Endodermal cell (in vitro differentiated cells): ENCODE measurements around the gene NFKBIE. TPM values are rescaled to one million over a fixed set of nuclear protein-coding genes. Genes with fewer than 3 reads are reported as not detected.
A peak's percentile ranks its signal among the peaks of the same experiment; 100 is the strongest.

Experiments used
- DNase-seq: peaks from one replicate; pipeline ENCODE4 v3.0.0-alpha.2; 2017
- H3K27ac ChIP-seq: 2 replicates; pipeline ENCODE4 v1.5.1; 2013; ENCODE audit warnings: mild to moderate bottlenecking, low read depth, low read length, moderate library complexity
- H3K27me3 ChIP-seq: 2 replicates; pipeline ENCODE4 v1.6.1; 2013; ENCODE audit warnings: mild to moderate bottlenecking, low read length, moderate library complexity; ENCODE audit not compliant: insufficient read depth, control insufficient read depth, poor library complexity, severe bottlenecking
- H3K36me3 ChIP-seq: 2 replicates; pipeline ENCODE4 v1.7.0; 2013; ENCODE audit warnings: mild to moderate bottlenecking, low read length, moderate library complexity; ENCODE audit not compliant: control insufficient read depth, insufficient read depth
- H3K4me1 ChIP-seq: one replicate; pipeline ENCODE4 v1.7.0; 2013; ENCODE audit warnings: low read length; ENCODE audit not compliant: control insufficient read depth, insufficient read depth
- H3K4me3 ChIP-seq: 2 replicates; pipeline ENCODE4 v1.5.1; 2013; ENCODE audit warnings: mild to moderate bottlenecking, low read length, moderate library complexity
- H3K9ac ChIP-seq: 2 replicates; pipeline ENCODE4 v1.6.1; 2013; ENCODE audit warnings: mild to moderate bottlenecking, low read length, moderate library complexity; ENCODE audit not compliant: poor library complexity, severe bottlenecking; ENCODE audit errors: extremely low read depth
- H3K9me3 ChIP-seq: 2 replicates; pipeline ENCODE4 v1.6.1; 2013; ENCODE audit warnings: mild to moderate bottlenecking, low read length, moderate library complexity; ENCODE audit not compliant: control insufficient read depth
- H3K27ac Mint-ChIP-seq: 2 replicates; pipeline ENCODE4 v1.8.0; 2020; ENCODE audit warnings: mixed read lengths
- H3K27me3 Mint-ChIP-seq: 2 replicates; pipeline ENCODE4 v1.8.0; 2021; ENCODE audit warnings: mild to moderate bottlenecking, mixed read lengths; ENCODE audit not compliant: insufficient read depth
- H3K36me3 Mint-ChIP-seq: 2 replicates; pipeline ENCODE4 v1.8.0; 2020; ENCODE audit warnings: low read depth, mixed read lengths
- H3K4me1 Mint-ChIP-seq: 2 replicates; pipeline ENCODE4 v1.8.0; 2020; ENCODE audit warnings: mixed read lengths
- H3K4me3 Mint-ChIP-seq: 2 replicates; pipeline ENCODE4 v1.8.0; 2020; ENCODE audit warnings: mild to moderate bottlenecking, moderate library complexity, mixed read lengths
- H3K9me3 Mint-ChIP-seq: 2 replicates; pipeline ENCODE4 v1.8.0; 2020; ENCODE audit warnings: mild to moderate bottlenecking, mixed read lengths
- CTCF ChIP-seq: fragments of 200-600 bp; sonication (generic); conservative IDR thresholded peaks from 2 replicates; pipeline ENCODE4 v1.5.0; 2021; ENCODE audit warnings: antibody characterized with exemption, mild to moderate bottlenecking
- WGBS, 2 experiments: methylation state at CpG; one replicate each; pipeline versions ENCODE4 v1.1.5 to v1.1.7; 2013; ENCODE audit warnings: missing lambda C conversion rate in 2 of 2, mixed read lengths in 1 of 2; ENCODE audit not compliant: insufficient coverage in 1 of 2, insufficient read length in 1 of 2; 5-methylcytosine and 5-hydroxymethylcytosine counted together
- total RNA-seq, 2 donors: library from RNA; stranded (reverse); fragmentation: NEBNext Ultra II Directional in 1 of 2; extraction: Animal tissue kit (Norgen Biotek cat#: 25700) in 1 of 2; gene quantifications; 2 replicates in 1 of 2; 3 replicates in 1 of 2; pipeline ENCODE4 v1.2.1, GENCODE V29; 2021

Gene NFKBIE
- total RNA-seq, 2 donors from 2014 or later = 8.3 to 11.0 TPM

GRCh38 chr6:44269178-44269920 lies 4.0 kb upstream of the NFKBIE start:
- H3K4me3 ChIP-seq = no peak overlapping the region
- Mint-ChIP-seq H3K9me3 (no peaks in the 10 kb centered on the region), H3K4me1 (peaks cover 9% of the 10 kb centered on the region), H3K27ac (no peak overlapping the region), H3K27me3 (peaks cover 77% of the 10 kb centered on the region), H3K36me3 (no peaks in the 10 kb centered on the region), H3K4me3 (peak overlapping the region; percentile 55)
- H3K27me3 ChIP-seq = peaks cover 55% of the 10 kb centered on the region
- no peaks in the 10 kb centered on the region for H3K9me3 ChIP-seq
- no peak overlapping the region for H3K9ac ChIP-seq
- no peaks in the 10 kb centered on the region for H3K36me3 ChIP-seq
- no peak for TF ChIP-seq CTCF
- H3K27ac ChIP-seq = no peak overlapping the region
- 100% methylated on average over 1 of the region's 1 CpG; no CpG with 5 or more reads in 1 of the 2 experiments for WGBS, 2 experiments
- DNase-seq = no peak
- peaks cover 5% of the 10 kb centered on the region for H3K4me1 ChIP-seq

GRCh38 chr6:44268095-44268628 lies 2.8 kb upstream of the NFKBIE start:
- peaks cover 20% of the 10 kb centered on the region for H3K4me1 Mint-ChIP-seq
- no peaks in the 10 kb centered on the region for H3K36me3 Mint-ChIP-seq
- DNase-seq = peak; percentile 94
- 0 to 12% methylated on average over 1 to 5 of the region's 5 CpGs for WGBS, 2 experiments
- H3K27me3 Mint-ChIP-seq = peaks cover 74% of the 10 kb centered on the region
- peak; percentile 96 for TF ChIP-seq CTCF
- no peaks in the 10 kb centered on the region for H3K9me3 ChIP-seq
- no peaks in the 10 kb centered on the region for H3K9me3 Mint-ChIP-seq
- peaks cover 43% of the 10 kb centered on the region for H3K27me3 ChIP-seq
- H3K4me3 Mint-ChIP-seq = no peak overlapping the region
- H3K36me3 ChIP-seq = no peaks in the 10 kb centered on the region
- H3K4me1 ChIP-seq = peaks cover 5% of the 10 kb centered on the region
- no peak overlapping the region for H3K9ac ChIP-seq
- H3K27ac ChIP-seq = peak overlapping the region; percentile 36
- H3K4me3 ChIP-seq = no peak overlapping the region
- H3K27ac Mint-ChIP-seq = no peak overlapping the region

GRCh38 chr6:44267252-44267651 lies 1.9 kb upstream of the NFKBIE start:
- Mint-ChIP-seq H3K27me3 (peaks cover 65% of the 10 kb centered on the region), H3K4me3 (no peak overlapping the region), H3K27ac (no peak overlapping the region), H3K9me3 (no peaks in the 10 kb centered on the region), H3K4me1 (peaks cover 25% of the 10 kb centered on the region), H3K36me3 (no peaks in the 10 kb centered on the region)
- Histone ChIP-seq H3K9me3 (no peaks in the 10 kb centered on the region), H3K36me3 (no peaks in the 10 kb centered on the region), H3K4me1 (peaks cover 5% of the 10 kb centered on the region), H3K4me3 (no peak overlapping the region), H3K27me3 (peaks cover 34% of the 10 kb centered on the region), H3K27ac (no peak overlapping the region), H3K9ac (no peak overlapping the region)
- no peak for DNase-seq
- WGBS, 2 experiments = 70 to 86% methylated on average over 3 to 10 of the region's 10 CpGs
- TF ChIP-seq CTCF = no peak
